GM18498 (cell line): ENCODE results near the gene RNF123.

Experiments
- ATAC-seq: cut with Tn5 transposase; IDR thresholded peaks from one replicate; pipeline ENCODE4 v1.9.1; 2021; ENCODE audit warnings: mild to moderate bottlenecking, moderate library complexity; ENCODE audit not compliant: unreplicated experiment

The RNF123 gene

DNA sequence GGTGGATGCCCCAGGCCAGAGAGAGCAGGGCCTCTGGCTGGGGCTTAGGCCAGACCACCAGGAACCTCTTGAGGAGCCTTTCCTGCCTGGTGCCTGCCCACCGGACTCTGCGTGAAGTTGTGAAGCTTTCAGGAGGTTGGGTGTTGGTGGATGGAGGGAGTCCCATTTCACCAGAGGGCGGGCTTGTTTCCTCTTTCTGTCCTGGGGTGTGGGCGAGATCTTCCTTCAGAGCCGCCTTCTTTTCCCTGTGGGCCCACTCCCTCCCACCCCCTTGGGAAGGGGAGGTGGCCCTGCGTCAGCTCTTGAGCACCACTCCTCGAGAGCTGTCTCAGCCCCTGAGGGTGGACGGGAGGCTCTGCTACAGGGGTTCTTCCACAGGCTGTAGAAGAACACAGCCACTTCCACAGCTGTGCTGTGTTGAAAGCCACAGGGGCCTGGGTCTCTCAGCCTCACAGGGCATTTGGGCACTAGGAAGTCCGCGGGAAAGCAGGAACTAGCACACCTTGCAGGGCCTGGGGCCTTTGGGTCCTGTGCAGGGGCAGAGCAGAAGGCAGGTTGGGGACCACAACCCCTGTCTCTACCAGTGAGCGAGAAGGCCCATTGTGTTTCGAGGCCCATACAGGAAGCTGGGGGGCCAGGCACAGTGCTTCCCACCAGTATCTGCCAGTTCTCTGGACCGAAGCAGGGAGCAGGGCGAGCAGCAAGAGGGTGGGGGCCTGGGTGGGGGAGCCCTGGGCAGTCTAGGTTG, 28.0 kb downstream of the RNF123 start:
- no peak for ATAC-seq

DNA sequence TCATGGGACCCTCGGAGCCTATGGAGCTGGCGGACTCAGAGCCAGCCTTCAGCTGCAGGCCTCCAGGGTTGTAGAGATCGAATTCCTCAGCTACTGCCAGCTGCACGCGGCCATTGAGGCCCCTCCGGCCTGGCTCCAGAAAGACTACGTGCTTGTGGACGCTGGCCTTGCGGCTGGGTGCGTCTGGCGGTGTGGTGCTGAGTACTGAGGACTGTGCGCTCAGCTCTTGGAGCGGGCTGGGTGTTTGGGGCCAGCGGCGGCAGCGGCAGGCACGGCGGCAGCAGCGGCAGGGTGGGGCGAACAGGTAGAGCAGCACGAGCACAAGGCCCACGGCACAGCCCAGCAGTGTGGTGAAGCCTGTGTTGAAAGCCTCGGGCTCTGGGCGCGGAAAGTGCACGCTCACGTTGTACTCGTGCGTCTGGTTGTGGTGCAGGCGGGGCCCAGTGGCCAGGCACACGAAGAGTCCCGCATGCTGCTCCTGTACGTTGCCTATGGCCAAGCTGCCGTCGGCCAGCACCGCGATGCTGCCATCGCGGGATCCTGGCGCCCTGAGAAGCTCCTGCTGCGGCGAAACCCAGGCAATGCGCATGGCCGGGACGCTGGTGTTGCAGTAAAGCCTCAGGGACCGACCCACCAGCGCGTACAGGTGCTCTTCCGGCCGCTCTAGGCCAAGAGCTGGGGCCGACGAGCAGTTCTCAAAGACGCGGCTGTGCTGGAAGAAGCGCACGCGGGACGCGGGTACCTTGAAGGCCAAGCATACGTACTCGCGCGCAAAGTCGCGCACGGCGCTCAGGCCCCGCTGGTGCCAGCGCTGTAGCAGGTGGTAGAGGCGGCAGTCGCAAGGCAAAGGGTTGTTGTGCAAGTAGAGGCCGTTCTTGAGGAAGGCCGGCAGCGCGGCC, 28.9 kb downstream of the RNF123 start:
- no peak for ATAC-seq

DNA sequence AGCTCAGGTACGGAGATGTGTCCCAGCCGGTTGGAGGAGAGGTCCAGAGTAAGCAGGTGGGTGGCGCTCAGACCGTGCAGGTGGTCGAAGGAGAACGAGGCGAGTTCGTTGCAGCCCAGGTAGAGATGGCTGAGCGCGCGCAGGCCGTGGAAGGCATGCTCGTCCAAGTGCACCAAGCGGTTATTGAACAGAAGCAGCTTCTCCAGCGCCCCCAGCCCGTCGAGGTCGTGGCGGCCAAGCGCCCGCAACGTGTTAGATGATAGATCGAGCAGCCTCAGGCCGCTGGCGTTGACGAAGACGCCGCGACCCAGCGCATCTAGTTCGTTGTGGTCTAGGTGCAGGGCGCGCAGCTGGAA, 29.5 kb downstream of the RNF123 start:
- ATAC-seq, result no peak

DNA sequence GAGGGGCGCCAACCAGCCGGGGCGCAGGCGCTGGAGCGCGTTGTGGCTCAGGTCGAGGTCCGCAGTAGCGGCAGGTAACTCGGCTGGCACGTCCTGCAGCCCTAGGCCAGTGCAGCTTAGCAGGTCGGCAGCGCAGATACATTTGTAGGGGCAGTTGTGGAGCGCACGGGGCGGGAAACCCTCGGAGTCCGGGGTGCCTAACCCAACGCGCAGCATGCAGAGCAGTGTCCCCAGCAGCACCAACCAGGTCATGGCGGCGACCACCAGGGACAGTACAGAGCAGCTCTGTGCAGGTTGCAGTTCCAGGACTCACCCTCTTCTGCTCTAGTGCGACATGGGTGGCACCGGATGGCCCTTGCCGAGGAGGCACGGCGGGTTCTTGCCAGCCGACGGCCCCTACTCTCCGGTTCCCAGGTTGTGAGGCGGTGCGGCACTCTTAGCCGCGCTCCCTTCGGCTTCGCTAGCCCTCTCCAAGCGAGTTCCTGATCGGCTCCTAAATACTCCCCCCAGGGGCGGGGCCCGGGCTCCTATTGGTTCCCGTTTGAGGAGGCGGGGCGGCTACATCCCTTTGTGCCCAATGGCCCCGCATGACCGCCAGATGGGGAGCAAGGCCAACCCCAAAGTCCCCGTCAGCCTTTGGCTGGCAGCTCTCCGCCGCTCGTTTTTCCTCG, 30.0 kb downstream of the RNF123 start, which contains the start of gene AMIGO3:
Gene AMIGO3, minus strand, starts transcription at position 471 of the 671 bp plus-strand sequence. Its CDS starts 219 bp downstream, at position 252.
- peak; percentile 45 for ATAC-seq

DNA sequence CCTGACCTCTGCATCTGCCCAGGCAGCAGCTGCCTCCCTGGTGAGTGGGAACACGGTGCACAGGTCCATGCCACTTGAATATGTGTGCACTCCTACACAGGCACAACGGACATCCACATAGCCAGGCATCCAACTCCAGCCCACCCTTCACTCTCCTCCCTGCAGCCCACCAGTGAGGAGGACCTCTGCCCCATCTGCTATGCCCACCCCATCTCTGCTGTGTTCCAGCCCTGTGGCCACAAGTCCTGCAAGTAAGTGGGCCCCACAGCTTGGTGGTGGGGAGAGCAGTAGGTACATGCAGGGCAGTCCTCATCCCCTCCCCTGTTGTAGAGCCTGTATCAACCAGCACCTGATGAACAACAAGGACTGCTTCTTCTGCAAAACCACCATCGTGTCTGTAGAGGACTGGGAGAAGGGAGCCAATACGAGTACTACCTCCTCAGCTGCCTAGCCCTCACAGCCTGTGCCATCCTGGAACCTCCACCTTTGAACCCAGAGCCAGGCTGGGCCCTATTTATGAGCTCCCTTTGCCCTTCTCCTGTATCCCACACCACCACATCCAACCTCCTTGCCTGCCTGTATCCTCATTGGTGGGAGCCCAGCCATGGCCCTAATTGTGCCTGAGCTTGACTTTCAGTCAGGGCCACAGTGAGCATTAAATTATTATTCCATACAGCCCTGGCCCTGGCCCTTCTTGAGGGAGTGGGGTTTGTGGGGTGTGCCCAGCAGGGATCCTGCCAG, 31.7 kb downstream of the RNF123 start:
- no peak for ATAC-seq

DNA sequence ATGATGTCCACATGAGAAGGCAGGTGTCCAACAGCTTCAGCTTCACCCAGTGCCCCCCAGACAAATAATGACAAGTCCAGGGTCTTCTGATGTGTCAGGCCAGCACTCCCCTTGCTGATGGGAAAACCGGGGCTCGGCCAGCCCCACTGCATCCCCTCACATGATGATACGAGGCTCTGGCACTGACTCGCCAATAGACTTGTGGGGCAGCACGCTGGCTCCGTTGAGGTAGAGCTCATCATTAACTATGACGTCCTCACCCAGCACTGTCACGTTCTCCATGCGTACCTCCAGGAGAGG, 32.2 kb downstream of the RNF123 start:
- no peak for ATAC-seq

DNA sequence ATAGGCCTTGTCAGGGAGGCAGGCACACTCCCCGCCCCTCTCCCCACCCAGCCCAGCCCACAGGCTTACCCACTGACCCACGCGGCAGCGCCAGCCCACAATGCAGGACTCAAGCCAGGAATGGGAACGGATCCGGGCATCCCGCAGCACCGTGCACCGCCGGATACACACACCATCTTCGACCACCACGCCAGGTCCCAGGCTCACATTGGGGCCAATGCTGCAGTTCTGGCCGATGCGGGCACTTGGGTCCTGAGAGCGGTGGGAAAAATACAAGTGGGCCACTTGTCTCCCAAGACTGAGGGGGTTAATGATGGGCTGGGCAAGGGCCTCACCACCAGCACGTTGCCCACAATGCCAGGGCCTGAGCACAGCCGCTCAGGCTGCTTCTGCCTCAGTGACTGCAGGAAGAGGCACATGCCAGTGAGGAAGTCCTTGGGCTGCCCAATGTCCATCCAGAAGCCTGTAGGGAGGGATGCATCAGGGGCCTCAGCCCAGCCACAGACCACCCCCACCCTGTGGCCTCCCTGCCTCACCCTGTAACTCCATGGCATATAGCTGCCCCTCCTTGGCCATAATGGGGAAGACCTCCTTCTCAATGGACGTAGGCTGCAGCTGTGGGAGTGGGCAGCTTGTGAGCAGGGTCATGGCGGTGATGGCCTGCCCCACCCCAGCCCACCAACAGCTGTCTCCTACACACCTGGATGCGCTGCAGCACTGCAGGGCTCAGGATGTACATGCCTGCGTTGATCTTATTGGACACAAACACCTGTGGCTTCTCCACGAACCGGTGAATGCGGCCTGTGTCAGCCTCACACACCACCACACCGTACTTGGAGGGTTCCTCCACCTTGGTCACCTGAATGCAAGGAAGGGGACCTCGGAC, 32.8 kb downstream of the RNF123 start:
- ATAC-seq, result no peak

DNA sequence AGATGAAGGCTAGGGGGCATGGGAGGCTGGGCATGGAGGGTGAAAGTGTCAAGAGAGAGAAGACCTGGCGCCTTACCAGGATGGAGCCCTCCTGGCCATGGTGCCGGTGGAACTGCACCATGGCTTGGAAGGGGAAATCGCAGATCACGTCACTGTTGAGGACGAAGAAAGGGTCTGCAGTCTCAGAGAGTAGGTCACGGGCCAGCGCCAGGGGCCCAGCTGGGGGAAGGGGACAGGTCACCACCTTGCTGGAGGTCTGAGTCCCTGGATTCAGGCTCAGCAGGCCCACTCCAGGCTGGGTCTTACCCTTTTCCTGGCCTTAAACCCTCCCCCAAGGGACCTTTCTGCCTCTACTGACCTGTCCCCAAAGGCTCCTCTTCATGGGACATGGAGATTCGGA, 33.5 kb downstream of the RNF123 start:
- ATAC-seq, result no peak

DNA sequence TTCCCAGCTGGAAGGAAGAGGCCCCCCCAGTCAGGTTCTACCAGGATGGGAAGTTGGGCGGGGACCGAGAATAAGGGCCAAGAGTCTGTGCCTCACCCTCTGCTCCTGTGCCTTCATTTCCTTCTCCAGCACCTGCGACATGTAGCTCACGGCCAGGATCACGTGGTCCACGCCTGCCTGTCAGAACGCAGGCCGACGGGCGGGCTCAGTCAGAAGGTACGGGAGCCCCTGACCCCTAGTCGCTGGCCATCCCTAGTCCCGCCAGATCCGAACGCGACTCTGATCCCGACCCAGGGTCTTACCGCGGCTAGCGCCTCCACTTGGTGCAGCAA, 33.9 kb downstream of the RNF123 start:
- ATAC-seq, result peak; percentile 4

DNA sequence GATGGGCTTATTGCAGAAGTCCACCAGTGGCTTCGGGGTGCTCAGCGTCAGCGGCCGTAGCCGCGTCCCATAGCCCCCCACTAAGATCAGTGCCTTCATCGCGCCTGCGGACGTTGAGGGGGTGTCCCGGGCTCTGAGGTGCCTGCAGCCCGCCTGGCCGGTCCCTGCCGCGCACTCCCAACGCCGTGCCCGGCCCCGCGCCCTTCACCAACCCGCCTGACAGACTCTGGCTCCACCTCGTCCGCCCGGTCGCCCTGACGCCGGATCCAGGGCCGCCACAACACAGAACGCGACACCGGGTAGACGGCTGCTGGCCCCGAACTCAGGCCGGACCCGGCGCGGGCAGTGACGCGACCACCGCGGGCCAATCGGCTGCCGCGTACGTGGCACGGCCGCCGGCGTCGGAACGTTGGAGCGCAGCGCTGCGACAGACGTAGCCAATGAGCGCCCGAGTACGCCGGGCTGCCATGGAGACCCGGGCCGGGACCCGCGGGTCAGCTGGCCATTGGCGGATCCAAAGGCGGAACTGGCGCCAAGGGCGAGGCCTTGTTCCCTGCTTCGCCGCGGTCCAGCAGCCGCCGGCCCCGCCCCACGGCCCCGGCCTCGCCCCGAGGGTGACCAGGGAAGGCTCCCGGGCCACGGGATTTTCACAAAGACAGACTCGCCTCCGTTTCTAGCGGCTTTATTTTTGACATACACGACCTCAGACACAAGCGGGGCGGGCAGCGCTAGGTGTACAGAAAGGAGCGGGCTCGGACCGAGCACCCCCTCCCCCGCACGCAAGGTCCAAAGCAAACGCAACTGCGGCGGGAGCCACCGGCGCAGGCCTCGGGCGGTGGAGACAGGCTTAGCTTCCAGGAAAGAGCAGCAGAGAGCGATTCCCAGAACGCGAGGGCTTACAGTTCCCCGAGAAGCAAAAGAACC, 34.5 kb downstream of the RNF123 start, which contains the start of gene GMPPB:
Gene GMPPB, minus strand, starts transcription at position 324 of the 924 bp plus-strand sequence. Its CDS starts 225 bp downstream, at position 99.
- ATAC-seq, result peak; percentile 83

DNA sequence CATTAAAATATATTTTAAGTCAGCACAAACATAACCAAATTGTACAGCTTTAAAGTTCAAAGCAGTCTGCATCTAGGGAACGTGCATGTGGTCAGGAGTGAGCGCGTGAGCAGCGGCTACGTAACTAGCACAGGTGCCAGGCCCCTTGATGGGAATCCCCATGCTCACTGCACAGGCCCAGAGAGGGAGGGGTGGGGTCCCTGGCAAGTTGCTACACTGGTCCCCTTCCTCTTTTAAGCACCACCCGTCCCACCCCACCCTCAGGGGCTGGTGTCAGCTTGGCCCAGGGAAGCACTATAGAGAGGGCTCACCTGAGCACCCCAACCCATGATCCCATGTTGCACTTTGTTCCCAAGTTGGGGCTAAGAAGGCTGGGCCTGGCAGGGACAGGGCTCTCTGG, 35.2 kb downstream of the RNF123 start:
- ATAC-seq, result no peak

DNA sequence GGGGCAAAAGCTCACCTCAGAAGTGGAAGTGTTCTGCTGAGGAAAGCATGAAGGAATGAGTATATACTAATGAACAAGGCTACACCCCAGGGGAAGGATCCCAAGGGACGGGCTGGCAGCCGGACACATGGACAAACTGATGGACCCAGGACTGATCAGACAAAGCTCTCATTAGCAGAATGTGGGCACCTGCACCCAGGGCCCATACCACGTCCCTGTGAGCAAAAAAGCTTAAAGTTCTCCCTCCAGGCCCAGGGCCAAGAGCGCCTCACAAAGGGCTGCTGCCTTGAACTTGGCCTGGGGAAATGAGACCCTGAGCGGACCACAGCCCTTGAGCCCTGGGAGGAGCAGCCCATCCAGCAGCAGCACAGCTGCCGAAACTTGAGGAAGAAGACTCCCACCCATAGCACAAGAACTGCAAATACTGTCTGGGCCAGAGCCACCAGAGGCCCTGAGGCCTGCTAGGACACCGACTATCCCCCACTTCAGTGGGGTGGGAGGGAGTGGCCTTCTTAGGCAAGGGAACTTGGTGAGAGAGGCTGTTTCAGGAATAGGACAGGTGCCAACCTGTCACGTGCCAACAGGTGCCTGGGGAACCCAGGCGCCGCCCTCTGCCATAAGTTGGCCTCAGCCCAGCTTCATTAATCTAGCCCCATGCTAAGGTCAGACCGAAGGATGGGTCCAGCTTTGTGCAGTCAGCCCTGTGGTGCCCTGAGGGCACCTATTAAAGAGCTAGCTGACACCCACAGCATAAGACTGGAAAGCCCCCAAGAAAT, 36.7 kb downstream of the RNF123 start:
- no peak for ATAC-seq

DNA sequence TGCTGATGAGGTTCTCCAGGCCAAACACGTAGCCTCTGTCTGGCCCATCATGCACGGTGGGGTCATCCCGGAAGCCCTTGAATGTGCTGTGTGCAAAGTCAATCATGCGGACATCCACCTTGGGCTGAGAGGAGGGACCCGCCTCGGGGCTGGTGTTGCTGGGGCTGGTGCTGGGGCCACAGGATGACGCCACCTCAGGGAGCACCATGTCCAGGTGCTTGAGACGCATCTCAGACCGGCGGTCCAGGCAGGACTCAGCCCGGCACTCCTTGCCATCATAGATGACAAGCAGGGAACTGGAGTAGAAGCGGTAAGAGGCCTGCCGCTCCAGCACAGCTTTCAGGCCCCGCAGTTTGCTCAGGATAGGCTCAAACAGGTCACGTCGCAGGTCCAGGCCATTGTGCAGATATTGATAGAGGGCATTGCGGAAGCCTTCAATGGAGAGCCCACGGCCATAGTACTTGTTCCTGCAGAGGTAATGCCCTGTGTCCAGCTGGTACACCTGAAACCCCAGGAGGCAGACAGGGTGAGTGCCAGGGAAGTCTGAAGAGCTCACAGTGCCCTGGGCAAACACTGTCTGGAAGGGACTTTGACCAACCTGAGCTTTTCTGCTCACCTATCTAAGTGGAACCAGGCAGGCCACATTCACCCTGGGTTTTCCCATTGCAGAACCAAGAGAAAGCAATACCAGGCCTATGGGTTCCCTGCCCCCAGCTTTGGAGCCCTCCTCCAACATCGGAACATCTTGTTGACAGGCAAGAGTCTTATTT, 38.0 kb downstream of the RNF123 start:
- no peak for ATAC-seq

DNA sequence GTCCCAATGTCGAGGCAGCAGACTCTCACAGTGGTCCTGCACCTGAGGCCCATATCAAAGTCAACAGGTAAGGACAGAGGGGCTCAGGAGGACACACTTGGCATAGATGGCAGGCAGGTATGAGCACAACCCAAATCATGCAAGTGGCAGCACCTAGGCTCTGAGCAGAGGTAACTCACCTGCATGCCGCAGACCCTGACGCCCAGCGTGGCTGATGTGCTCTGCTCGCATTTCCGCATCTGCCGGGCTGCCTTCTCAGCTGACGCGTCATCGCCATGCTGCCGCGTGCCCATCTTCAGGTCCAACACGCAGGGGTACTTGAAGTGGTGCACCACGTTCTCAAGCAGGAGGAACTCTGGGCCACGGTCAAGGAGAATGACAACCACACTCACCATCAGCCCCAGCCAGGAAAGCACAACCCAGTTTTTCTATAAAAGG, 38.6 kb downstream of the RNF123 start:
- no peak for ATAC-seq

DNA sequence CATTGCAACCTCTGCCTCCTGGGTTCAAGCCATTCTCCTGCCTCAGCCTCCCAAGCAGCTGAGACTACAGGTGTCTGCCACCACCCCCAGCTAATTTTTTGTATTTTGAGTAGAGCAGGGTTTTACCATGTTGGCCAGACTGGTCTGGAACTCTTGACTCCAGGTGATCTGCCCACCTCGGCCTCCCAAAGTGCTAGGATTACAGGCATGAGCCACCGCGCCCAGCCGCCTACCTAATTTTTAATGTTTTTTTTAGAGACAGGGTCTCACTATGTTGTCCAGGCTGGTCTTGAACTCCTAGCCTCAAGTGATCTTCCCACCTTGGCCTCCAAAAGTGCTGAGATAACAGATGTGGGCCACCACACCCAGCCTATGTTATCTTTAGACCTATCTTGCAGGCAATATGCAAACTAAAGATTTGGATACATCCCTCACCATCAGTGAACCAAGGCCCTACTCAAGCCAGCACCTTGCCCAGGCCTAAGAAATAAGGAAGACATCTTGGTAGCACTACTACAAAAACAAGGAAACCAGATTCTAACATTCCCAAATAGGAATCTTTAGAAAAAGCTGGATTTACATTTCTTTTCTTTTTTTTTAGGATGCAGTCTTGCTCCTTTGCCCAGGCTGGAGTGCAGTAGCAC, 40.7 kb downstream of the RNF123 start:
- no peak for ATAC-seq

DNA sequence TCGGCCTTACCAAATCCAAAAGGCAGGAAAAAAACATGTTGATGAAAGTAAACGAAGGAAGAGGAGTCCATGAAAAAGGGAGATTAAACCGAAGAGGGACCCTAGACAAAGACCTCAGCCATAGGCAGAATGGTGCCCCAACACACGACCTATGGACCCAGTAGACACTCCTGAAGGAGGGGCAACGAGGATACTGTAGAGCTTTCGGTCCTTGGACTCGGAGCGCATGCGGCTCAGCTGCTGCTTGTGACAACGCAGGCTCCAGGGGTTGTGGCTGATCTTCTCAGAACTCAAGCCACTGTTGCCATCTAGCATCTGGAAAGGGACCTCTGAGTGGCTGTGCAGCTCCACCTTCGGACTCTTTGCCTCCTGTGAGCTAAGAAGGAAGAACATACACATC, 43.2 kb downstream of the RNF123 start:
- ATAC-seq, result no peak

DNA sequence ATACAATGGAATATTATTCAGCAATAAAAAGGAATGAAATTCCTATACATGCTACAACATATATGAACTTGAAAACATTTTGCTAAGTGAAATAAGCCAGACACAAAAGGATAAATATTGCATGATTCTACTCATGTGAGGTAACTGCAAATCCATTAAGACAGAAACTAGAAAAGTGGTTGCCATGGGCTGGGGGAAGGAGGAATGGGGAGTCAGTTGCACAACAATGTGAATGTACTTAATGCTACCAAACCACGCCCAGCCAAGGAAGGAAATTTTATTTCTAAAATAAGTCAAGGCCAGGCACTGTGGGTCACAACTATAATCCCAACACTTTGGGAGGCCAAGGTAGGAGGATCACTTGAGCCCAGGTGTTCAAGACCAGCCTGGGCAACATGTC, 44.2 kb downstream of the RNF123 start:
- ATAC-seq, result no peak
